ENCODE data around the gene BANF1.

The BANF1 gene

GRCh38 chr11:66001942-66002647, at the start of gene BANF1, which contains the start of gene EIF1AD:
Gene BANF1, plus strand, starts transcription at chr11:66002503. Its CDS starts 748 bp downstream, at chr11:66003251.
Gene EIF1AD, minus strand, starts transcription at chr11:66002157. Its CDS starts 1,768 bp downstream, at chr11:66000389.
- DNase-seq (ENCODE audit: low spot score), result peak; percentile 89

GRCh38 chr11:65953471-65953870, 48.8 kb upstream of the BANF1 start:
- no peak for DNase-seq (ENCODE audit: low spot score)

GRCh38 chr11:65954771-65955170, 47.5 kb upstream of the BANF1 start:
- no peak for DNase-seq (ENCODE audit: low spot score)

GRCh38 chr11:65958291-65958690, 44.0 kb upstream of the BANF1 start:
- DNase-seq (ENCODE audit: low spot score), result no peak

- no peak for DNase-seq (ENCODE audit: low spot score)
These were observed 43.4 kb upstream of the BANF1 start for GRCh38 chr11:65958774-65959420.

- DNase-seq (ENCODE audit: low spot score), result no peak
These were observed 41.5 kb upstream of the BANF1 start for GRCh38 chr11:65960824-65961266.

GRCh38 chr11:65961267-65962140, 40.8 kb upstream of the BANF1 start, which contains the start of gene SART1:
Gene SART1, plus strand, starts transcription at chr11:65961734. Its CDS starts 47 bp downstream, at chr11:65961781.
- DNase-seq (ENCODE audit: low spot score), result peak; percentile 99

GRCh38 chr11:65962141-65962564, 40.1 kb upstream of the BANF1 start:
- DNase-seq (ENCODE audit: low spot score), result no peak

GRCh38 chr11:65964906-65965305, 37.4 kb upstream of the BANF1 start:
- no peak for DNase-seq (ENCODE audit: low spot score)

- no peak for DNase-seq (ENCODE audit: low spot score)
These were observed 36.1 kb upstream of the BANF1 start for GRCh38 chr11:65965986-65966762.

GRCh38 chr11:65967329-65967934, 34.9 kb upstream of the BANF1 start:
- DNase-seq (ENCODE audit: low spot score), result no peak

- DNase-seq (ENCODE audit: low spot score), result no peak
These were observed 33.5 kb upstream of the BANF1 start for GRCh38 chr11:65968600-65969482.

- no peak for DNase-seq (ENCODE audit: low spot score)
These were observed 30.2 kb upstream of the BANF1 start for GRCh38 chr11:65972116-65972515.

GRCh38 chr11:65973439-65974110, 28.7 kb upstream of the BANF1 start:
- DNase-seq (ENCODE audit: low spot score), result peak; percentile 11

GRCh38 chr11:65975771-65976170, 26.5 kb upstream of the BANF1 start:
- no peak for DNase-seq (ENCODE audit: low spot score)

GRCh38 chr11:65976216-65977176, 25.8 kb upstream of the BANF1 start:
- DNase-seq (ENCODE audit: low spot score), result no peak

- DNase-seq (ENCODE audit: low spot score), result no peak
These were observed 24.5 kb upstream of the BANF1 start for GRCh38 chr11:65977621-65978390.

All from D341Med (cell line).